Adrenal gland (tissue), 5 donors: Measurements from ENCODE around the gene KATNB1.

Source experiments
- POLR2A ChIP-seq, 2 donors: fragments of 450-650 bp; IDR thresholded peaks; one replicate each; pipeline ENCODE4 v1.6.1; 2017; ENCODE audit warnings: antibody characterized with exemption in 2 of 2, mild to moderate bottlenecking in 2 of 2, moderate library complexity in 1 of 2
- TF ChIP-seq, protein P1 (sequence below), 6 experiments: fragments of 450-650 bp in 4 of 6; fragments of 200-600 bp in 2 of 6; sonication (generic) in 1 of 6; IDR thresholded peaks; 1 replicate in 5 of 6; 2 replicates in 1 of 6; pipeline versions ENCODE4 v1.5.1 to v1.8.0; 2016 to 2021; ENCODE audit warnings: antibody characterized with exemption in 6 of 6, mild to moderate bottlenecking in 2 of 6, moderate library complexity in 1 of 6
- donor health status: DM: no; HTN: no; CAD: no.

DNA sequence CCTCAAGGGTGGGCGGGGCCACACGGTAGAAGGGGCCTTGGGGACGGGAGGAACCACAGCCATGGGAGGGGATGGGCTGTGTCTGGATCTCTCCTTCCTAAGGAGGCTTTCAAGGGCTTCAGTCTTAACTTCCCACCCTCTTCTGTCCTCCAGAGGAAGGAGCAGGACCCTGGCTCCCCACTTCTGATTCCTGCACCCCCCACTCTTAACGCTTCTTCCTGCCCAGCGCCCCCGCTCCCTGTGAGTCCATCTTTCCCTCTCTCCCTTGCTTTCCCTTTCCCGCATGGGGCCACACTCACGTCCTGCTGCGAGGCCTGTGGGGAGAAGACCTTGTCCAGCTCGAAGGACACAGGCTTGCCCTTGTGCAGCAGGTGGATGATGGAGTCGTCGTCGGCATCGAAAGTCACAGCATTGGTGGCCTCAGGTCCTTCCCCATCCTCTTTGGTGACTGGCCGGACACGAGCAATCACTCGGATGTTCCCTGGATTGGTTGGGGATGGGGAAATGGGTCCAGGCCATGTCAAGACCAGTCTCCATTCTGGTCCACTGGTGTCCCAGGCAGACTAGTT, 29.7 kb downstream of the KATNB1 start:
- no peak for TF ChIP-seq POLR2A (IDR thresholded peaks at IDR 0.05)
- TF ChIP-seq, protein P1, sequence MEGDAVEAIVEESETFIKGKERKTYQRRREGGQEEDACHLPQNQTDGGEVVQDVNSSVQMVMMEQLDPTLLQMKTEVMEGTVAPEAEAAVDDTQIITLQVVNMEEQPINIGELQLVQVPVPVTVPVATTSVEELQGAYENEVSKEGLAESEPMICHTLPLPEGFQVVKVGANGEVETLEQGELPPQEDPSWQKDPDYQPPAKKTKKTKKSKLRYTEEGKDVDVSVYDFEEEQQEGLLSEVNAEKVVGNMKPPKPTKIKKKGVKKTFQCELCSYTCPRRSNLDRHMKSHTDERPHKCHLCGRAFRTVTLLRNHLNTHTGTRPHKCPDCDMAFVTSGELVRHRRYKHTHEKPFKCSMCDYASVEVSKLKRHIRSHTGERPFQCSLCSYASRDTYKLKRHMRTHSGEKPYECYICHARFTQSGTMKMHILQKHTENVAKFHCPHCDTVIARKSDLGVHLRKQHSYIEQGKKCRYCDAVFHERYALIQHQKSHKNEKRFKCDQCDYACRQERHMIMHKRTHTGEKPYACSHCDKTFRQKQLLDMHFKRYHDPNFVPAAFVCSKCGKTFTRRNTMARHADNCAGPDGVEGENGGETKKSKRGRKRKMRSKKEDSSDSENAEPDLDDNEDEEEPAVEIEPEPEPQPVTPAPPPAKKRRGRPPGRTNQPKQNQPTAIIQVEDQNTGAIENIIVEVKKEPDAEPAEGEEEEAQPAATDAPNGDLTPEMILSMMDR (IDR thresholded peaks at IDR 0.05), result no peak
